Measurements from ENCODE around the gene DDIT4. TPM values are rescaled to one million over a fixed set of nuclear protein-coding genes. Genes with fewer than 3 reads are reported as not detected.

Gene DDIT4
- total and polyA plus RNA-seq, 9 of the 15 experiments (the other 6 are each of a cell fraction or from before 2014, with no cell fraction given), result 8.2 to 675 (median 159) TPM

DNA sequence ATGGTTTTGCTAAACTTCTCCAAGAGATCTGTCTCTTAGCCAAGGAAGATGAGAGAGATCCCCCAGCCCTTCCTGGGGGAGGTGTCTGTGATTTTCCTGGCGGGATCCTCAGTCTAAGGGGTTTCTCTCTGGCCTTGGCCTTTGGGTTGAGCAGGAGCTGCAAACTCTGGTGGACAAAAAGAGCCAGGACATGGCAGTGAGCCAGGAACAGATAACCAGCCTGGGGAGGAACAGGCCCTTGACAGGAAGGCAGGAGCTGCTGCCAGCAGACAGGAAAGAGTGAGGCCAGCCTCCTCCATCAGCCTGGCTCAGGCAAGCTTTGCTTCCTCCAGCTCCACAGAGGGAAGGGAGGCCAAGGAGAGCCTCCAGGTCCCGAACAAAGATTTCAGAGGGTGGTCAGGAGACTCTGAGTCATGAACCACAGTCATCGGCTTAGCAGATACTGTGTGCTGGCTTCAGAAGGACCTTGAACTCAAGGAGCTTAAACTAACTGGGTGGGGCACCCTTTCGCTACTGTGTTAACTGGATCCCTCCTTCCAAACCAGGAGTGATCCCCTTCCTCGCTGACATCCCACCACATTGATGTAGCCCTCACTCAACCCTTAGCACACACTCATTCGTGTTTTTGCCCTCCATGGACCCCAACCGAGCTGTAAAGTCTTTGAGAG lies 34.7 kb downstream of the DDIT4 start (continued):
- TF ChIP-seq, protein P1, sequence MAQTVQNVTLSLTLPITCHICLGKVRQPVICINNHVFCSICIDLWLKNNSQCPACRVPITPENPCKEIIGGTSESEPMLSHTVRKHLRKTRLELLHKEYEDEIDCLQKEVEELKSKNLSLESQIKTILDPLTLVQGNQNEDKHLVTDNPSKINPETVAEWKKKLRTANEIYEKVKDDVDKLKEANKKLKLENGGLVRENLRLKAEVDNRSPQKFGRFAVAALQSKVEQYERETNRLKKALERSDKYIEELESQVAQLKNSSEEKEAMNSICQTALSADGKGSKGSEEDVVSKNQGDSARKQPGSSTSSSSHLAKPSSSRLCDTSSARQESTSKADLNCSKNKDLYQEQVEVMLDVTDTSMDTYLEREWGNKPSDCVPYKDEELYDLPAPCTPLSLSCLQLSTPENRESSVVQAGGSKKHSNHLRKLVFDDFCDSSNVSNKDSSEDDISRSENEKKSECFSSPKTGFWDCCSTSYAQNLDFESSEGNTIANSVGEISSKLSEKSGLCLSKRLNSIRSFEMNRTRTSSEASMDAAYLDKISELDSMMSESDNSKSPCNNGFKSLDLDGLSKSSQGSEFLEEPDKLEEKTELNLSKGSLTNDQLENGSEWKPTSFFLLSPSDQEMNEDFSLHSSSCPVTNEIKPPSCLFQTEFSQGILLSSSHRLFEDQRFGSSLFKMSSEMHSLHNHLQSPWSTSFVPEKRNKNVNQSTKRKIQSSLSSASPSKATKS (CRISPR knock-in tag; IDR thresholded peaks at IDR 0.05), result peak; percentile 33; the same call in 1 of the 2 replicates
- TF ChIP-seq ZNF583 (CRISPR knock-in tag; IDR thresholded peaks at IDR 0.05) (peak; percentile 91), ZFX (CRISPR knock-in tag; IDR thresholded peaks at IDR 0.05) (peak; percentile 77), MAFF (IDR thresholded peaks at IDR 0.05; ENCODE audit: low read length) (no peak), FOXO4 (CRISPR knock-in tag; IDR thresholded peaks at IDR 0.05) (0 out of 2 replicates have a peak, but pooled peaks have one; percentile 45), U2AF2 (optimal IDR thresholded peaks at IDR 0.05; ENCODE audit: low read depth, low read length) (no peak), CEBPZ (IDR thresholded peaks at IDR 0.05; ENCODE audit: borderline replicate concordance, low read depth, low read length) (no peak), ZNF311 (CRISPR knock-in tag; IDR thresholded peaks at IDR 0.05) (peak; percentile 89; the same call in 1 of the 2 replicates), SMAD3 (CRISPR knock-in tag; conservative IDR thresholded peaks at IDR 0.05) (peak; percentile 73), NFE2 (IDR thresholded peaks at IDR 0.05; ENCODE audit: low read depth) (peak; percentile 74), SMC3 (conservative IDR thresholded peaks at IDR 0.05; ENCODE audit: insufficient read depth, low read depth, low read length) (no peak), TSC22D4 (tag; IDR thresholded peaks at IDR 0.05) (no peak), NEUROD1 (IDR thresholded peaks at IDR 0.05; ENCODE audit: borderline replicate concordance, low read depth, low read length, partially characterized antibody) (peak; percentile 59), KLF1 (tag; IDR thresholded peaks at IDR 0.05) (peak; percentile 75), KAT7 (CRISPR knock-in tag; IDR thresholded peaks at IDR 0.05; ENCODE audit: borderline replicate concordance) (no peak), BRD4 (IDR thresholded peaks at IDR 0.05) (peak; percentile 91; the same call in 1 of the 2 replicates), CHAMP1 (IDR thresholded peaks at IDR 0.05) (no peak; the same call in 1 of the 2 replicates), ZNF24 (IDR thresholded peaks at IDR 0.05) (peak; percentile 80), ZNF282 (CRISPR knock-in tag; IDR thresholded peaks at IDR 0.05) (no peak)
